ENCODE data around the gene RPS6KA6. TPM values are rescaled to one million over a fixed set of nuclear protein-coding genes. Genes with fewer than 3 reads are reported as not detected.

The RPS6KA6 gene
- total RNA-seq, result 2.7 TPM

GRCh38 chrX:84187533-84188319, at the start of gene RPS6KA6:
TSS of gene RPS6KA6 (minus strand) at chrX:84188199. CDS start at chrX:84187899, 300 bp downstream.
- Histone ChIP-seq H3K4me1 (no peaks in the 10 kb centered on the region), H3K27ac (peak within 1 kb of the TSS; percentile 53), H3K9me3 (no peaks in the 10 kb centered on the region), H3K36me3 (no peaks in the 10 kb centered on the region), H3K4me3 (peak within 1 kb of the TSS; percentile 53 to 54), H3K27me3 (no peaks in the 10 kb centered on the region)
- intact Hi-C loops (cut with DNase I), result no loop called here
- TF ChIP-seq POLR2A (IDR thresholded peaks at IDR 0.05), result no peak
- no peak for TF ChIP-seq CTCF (IDR thresholded peaks at IDR 0.05)
- peak in 1 of 2 donors; percentile 13 for TF ChIP-seq POLR2AphosphoS5 (IDR thresholded peaks at IDR 0.05; ENCODE audit: insufficient read depth in 1 of 2, low read depth in 1 of 2)
- DNase-seq (ENCODE audit: extremely low spot score in 2 of 2), result no peak

DNA sequence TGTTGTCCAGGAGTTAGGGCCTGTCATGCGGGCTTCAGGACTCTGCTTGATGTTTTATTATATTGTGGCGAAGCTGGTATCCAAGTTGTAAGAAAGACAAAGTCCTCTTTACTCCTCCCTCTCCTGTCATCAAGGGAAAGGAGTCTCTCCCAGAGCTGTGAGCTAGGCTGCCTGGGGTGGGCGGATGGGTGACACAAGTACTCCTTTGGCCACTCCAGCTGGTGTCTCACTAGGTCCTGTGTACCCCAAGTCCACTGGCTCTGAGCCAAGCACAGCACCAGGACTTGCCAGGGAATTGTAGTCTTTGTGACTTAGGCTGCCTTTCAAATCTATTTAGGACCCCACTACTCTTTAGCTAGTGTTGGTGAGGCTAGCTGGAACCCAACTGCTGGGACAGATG, 36.7 kb upstream of the RPS6KA6 start:
- Histone ChIP-seq H3K9me3 (no peaks in the 10 kb centered on the region), H3K27me3 (no peaks in the 10 kb centered on the region), H3K27ac (no peak overlapping the region), H3K4me1 (no peaks in the 10 kb centered on the region), H3K36me3 (no peaks in the 10 kb centered on the region), H3K4me3 (no peak overlapping the region)
- DNase-seq (ENCODE audit: extremely low spot score in 2 of 2), result no peak
- TF ChIP-seq CTCF (IDR thresholded peaks at IDR 0.05) (no peak), POLR2A (IDR thresholded peaks at IDR 0.05) (no peak), POLR2AphosphoS5 (IDR thresholded peaks at IDR 0.05; ENCODE audit: insufficient read depth in 1 of 2, low read depth in 1 of 2) (no peak)
- intact Hi-C loops (cut with DNase I), result no loop called here

DNA sequence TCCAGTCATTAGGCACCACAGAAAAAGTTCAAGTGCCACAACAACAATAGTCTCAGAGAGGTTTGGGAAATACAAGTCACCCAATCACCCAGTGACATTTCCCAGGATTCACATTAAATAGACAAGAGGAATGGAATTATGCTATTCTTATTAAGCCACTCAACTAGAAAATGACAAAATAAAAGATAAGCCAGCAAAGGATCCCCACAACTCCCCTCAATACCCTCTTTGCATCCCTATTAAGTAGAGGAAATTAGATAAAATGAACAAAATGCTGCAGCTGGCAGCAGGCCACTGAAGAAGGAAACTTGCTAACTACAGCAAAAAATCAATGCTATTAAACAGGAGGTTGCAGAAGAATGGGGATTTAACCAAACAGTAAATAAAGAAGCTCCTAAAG, 35.3 kb upstream of the RPS6KA6 start:
- TF ChIP-seq CTCF (IDR thresholded peaks at IDR 0.05), result no peak
- TF ChIP-seq POLR2AphosphoS5 (IDR thresholded peaks at IDR 0.05; ENCODE audit: insufficient read depth in 1 of 2, low read depth in 1 of 2), result no peak
- TF ChIP-seq POLR2A (IDR thresholded peaks at IDR 0.05), result no peak
- Histone ChIP-seq H3K27ac (no peak overlapping the region), H3K27me3 (no peaks in the 10 kb centered on the region), H3K4me3 (no peak overlapping the region), H3K9me3 (no peaks in the 10 kb centered on the region), H3K36me3 (no peaks in the 10 kb centered on the region), H3K4me1 (no peaks in the 10 kb centered on the region)
- intact Hi-C loops (cut with DNase I), result no loop called here
- no peak for DNase-seq (ENCODE audit: extremely low spot score in 2 of 2)

GRCh38 chrX:84221181-84221580, 33.2 kb upstream of the RPS6KA6 start:
- Histone ChIP-seq H3K4me1 (no peaks in the 10 kb centered on the region), H3K27ac (no peak overlapping the region), H3K4me3 (no peak overlapping the region), H3K27me3 (no peaks in the 10 kb centered on the region), H3K9me3 (no peaks in the 10 kb centered on the region), H3K36me3 (no peaks in the 10 kb centered on the region)
- intact Hi-C loops (cut with DNase I), result no loop called here
- no peak for DNase-seq (ENCODE audit: extremely low spot score in 2 of 2)
- TF ChIP-seq POLR2AphosphoS5 (IDR thresholded peaks at IDR 0.05; ENCODE audit: insufficient read depth in 1 of 2, low read depth in 1 of 2), result no peak
- TF ChIP-seq CTCF (IDR thresholded peaks at IDR 0.05), result no peak
- TF ChIP-seq POLR2A (IDR thresholded peaks at IDR 0.05), result no peak

DNA sequence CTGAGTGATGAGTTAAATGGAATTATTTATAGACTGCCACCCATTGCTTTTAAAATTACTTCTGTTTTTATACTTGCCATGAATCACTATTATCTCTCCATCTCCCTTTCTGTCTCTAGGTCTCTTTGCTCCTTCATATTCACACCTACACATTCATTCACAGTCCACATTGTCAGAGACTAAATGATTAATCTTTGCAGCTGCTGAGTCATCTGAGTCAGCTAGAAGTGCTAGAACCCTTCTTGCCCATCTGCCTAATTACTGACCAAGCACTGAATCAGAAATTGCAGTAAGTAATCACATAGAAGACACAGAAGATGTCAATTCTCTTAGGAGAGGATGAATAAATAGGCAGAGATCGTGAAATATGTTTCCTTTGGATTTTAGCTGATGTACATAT, 31.6 kb upstream of the RPS6KA6 start:
- no peaks in the 10 kb centered on the region for H3K36me3 ChIP-seq
- H3K27ac ChIP-seq, result no peak overlapping the region
- no peaks in the 10 kb centered on the region for H3K27me3 ChIP-seq
- no peaks in the 10 kb centered on the region for H3K9me3 ChIP-seq
- H3K4me1 ChIP-seq, result no peaks in the 10 kb centered on the region
- H3K4me3 ChIP-seq, result no peak overlapping the region
- no peak for DNase-seq (ENCODE audit: extremely low spot score in 2 of 2)
- intact Hi-C loops (cut with DNase I), result no loop called here
- TF ChIP-seq POLR2A (IDR thresholded peaks at IDR 0.05) (no peak), POLR2AphosphoS5 (IDR thresholded peaks at IDR 0.05; ENCODE audit: insufficient read depth in 1 of 2, low read depth in 1 of 2) (no peak), CTCF (IDR thresholded peaks at IDR 0.05) (no peak)
